Effector CD8-positive, alpha-beta T cell (primary cell): Measurements from ENCODE around the gene NRXN3.

Experiments
- DNase-seq: peaks from one replicate; lab custom pipeline; 2025; lab: John Stamatoyannopoulos, UW

Gene NRXN3

GRCh38 chr14:79418649-79419415 is 1248.7 kb downstream of the NRXN3 start:
- DNase-seq: no peak

DNA sequence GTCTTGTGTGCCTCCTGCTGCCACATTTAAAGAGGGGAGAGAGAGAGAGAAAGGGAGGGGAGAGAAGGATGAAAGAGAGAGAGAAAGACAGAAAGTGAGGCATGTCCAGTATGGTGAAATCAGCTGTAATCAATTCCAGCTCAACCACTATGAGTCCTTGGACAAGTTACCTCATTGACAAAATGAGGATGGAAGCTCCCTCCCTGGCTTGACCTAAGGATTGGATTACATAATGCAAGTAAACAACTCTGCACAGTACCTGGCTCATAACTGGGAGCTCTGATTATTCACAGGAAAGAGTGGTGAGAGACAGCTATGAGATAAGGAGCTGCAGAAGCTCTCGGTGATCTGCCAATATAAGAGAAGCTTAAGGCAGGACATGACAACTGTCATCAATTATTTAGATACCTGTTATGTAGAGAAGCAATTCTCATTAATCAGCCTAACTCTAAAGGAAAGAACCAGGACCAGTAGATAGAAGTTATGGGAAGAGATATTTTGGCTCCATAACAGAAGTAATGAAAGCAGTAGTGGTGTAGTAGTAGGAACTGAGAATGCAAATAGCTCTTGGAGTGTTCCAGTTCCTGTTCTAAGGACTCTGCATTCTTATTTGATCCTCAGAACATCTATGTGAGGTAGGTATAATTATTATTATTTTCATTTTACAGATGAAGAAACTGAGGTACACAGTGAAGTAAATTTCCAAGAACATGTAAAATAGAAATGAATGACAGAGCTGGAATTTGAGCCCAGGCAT is 1249.6 kb downstream of the NRXN3 start:
- no peak for DNase-seq

GRCh38 chr14:79420725-79421124 is 1250.6 kb downstream of the NRXN3 start:
- DNase-seq: no peak

DNA sequence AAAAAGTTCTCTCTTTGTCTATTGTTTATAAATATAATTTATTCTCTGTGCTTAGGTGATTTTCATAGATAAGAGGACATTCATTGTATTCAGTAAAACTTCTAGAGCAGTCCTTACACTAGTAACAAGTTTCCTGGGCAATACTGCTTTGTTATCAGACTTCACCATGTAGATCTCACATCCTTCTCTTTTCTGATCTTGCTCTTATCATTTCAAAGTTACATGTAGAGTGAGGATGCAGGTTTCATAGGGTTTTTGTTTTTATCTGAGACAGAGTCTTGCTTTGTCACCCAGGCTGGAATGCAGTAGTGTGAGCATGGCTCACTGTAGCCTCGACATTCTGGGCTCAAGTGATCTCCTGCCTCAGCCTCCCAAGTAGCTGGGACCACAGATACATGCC is 1251.6 kb downstream of the NRXN3 start:
- DNase-seq: no peak

GRCh38 chr14:79424462-79424861 is 1254.3 kb downstream of the NRXN3 start:
- no peak for DNase-seq

DNA sequence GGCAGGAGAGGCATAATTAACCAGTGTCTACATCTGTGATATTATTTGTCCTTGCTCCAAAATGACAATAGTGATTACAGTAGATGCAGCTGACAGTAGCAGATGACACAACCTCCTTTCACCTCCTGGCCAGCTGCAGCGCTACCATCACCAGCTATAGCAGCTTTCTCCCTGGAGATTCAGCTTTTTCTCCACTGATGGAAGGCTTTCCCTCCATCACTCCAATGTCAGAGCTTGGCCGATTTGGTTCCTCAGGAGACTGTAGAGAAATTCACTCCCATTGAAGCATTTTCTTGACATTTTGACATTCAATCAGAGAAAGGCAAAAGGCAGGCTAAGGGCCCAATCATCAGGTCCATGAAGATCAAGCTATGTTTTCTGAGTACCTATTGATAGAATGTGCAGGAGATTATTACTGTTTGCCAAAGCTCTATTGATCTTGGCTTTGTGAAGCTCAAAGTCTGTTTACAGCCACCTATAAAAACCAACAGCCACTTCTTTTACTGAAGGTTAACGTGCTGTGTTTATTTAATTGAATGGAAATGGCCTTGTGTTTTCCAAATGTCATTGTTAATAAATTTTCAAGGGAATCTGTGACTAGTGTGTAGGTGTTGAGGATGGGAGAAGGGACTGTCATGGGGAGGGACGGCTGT is 1256.1 kb downstream of the NRXN3 start:
- DNase-seq: no peak

GRCh38 chr14:79432640-79433039 is 1262.5 kb downstream of the NRXN3 start:
- DNase-seq: no peak

GRCh38 chr14:79436335-79436734 is 1266.2 kb downstream of the NRXN3 start:
- no peak for DNase-seq

DNA sequence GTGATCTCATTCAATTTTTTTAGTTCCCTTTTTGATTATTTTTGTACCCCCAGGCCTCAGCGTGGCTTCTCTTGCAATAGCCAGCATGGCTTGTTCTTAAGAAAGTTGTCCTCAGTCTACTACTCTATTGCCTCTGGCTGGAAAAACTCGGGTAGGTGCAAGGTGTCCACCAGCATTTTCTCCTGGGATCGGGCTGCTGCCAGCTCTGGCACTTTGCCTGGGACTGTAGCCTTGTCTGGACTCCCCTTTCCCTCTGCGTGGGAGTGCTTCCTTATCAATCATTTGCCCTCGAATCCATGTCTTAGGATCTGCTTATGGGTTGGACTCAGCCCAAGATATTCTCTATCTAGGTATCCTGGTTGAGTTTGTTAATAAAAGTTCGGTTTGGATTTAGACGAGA is 1267.8 kb downstream of the NRXN3 start:
- no peak for DNase-seq

- no peak for DNase-seq
Measured at GRCh38 chr14:79438696-79439342, 1268.6 kb downstream of the NRXN3 start.

DNA sequence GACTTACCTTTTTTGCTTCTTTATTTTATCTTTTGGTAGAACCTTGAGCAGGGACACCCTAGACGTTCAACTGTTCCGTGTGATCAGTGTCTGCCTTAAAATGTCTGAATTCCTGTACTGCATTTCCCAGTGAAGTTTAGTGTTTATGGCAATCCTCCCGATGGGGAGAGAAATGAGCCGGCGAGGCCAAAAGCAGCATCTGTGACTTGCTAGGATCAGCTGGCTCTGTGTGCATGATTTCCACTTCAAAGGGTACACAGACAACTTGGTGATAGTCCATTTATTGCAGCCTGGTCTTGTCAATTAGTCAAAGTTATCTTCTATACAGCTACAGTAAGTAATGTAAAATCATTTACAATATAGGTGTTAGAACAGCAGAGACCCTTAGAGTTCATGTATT is 1272.6 kb downstream of the NRXN3 start:
- DNase-seq: no peak

- no peak for DNase-seq
Measured at GRCh38 chr14:79443602-79444001, 1273.4 kb downstream of the NRXN3 start.

- DNase-seq: no peak
Measured at GRCh38 chr14:79448960-79449359, 1278.8 kb downstream of the NRXN3 start.

DNA sequence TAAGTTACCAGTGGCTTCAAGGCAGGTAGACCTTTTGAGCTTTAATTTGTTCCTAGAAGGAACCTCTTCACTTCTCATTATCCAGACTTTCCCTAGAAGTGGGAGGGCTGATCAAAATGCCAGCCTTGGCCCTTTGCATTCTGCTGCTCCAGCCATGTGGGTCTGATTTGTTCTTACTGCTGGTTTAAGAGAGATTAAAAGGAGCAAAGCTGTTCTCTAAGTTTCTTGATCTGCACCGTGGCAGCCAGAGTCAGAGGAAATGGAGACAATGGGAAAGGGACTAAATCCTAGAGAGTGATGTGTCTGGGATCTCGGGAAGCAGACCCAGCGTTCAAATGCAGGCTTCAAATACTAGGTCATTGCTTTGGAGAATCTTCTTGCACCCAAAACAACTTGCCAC is 1281.4 kb downstream of the NRXN3 start:
- no peak for DNase-seq

- no peak for DNase-seq
Measured at GRCh38 chr14:79453276-79453675, 1283.1 kb downstream of the NRXN3 start.

- DNase-seq: no peak
Measured at GRCh38 chr14:79464468-79464867, 1294.3 kb downstream of the NRXN3 start.

DNA sequence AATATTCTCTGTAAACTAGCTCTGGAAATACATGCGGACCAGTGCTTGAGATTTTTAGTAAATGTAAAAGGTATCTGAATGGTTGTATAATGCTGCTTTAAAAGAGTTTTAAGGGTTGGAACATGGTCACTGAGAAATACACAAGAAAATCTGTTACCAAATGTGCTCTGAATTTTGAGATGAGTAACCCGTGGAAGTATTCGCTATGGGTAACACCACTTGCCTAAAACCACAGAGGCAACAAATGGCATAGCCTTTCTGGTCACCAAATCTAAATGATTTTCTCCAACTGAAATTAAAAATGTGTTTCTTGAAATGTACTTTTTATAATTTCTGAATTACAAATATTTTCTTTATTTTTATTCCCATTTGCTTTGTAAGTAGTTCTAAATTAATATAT is 1295.5 kb downstream of the NRXN3 start:
- DNase-seq: no peak

DNA sequence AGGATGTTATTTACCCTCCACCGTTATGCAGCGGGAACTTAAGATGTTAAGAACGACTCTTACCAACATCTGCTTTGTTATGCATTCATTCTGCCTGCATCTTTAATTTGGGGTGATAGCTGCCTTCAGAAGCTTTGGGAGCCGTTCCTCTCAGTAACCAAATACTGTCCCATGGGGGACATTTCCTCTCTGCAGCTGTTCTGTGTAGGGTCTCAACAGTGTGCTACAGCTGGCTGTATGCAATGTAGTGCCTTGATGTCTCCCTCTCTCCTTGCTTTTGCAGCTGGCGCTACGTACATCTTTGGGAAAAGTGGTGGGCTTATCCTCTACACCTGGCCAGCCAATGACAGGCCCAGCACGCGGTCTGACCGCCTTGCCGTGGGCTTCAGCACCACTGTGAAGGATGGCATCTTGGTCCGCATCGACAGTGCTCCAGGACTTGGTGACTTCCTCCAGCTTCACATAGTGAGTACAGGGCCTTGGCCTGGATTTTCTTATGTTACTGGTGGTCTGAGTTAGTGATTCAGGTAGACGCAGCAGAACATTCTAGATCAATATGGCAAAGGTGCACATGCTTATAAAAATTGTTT is 1296.9 kb downstream of the NRXN3 start:
- no peak for DNase-seq

DNA sequence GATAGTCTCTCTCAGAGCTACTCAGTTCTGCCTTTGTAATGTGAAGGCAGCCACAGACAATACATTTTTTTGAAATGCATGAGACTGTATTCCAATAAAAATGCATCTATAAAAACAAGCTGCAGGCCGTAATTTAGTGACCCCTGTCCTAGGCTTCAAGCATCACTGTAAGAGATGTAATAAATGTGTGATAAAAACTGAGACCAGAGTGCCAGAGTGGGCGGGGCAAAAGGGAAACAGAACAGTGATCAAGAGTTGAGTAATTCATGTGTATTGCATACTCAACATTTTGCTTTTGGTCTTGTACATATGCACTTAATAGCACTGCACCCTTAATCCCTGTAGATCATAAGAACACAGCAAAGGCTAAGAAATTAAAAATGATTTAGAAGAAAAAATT is 1297.7 kb downstream of the NRXN3 start:
- no peak for DNase-seq

GRCh38 chr14:79468486-79468885 is 1298.3 kb downstream of the NRXN3 start:
- DNase-seq: no peak

GRCh38 chr14:79473651-79474050 is 1303.5 kb downstream of the NRXN3 start:
- DNase-seq: no peak
